AG04449 (cell line): ENCODE data around the gene FHIT.

Source experiments
- CTCF ChIA-PET: fragments of 350-600 bp; formaldehyde crosslinking; extraction: SDS; loops from one replicate; lab custom pipeline; 2021; ENCODE audit warnings: antibody characterized with exemption; lab: Yijun Ruan, JAX
- POLR2A ChIA-PET: fragments of 400-600, 350-600 bp; formaldehyde crosslinking; extraction: SDS; loops from one replicate; lab custom pipeline; 2020; ENCODE audit warnings: antibody characterized with exemption, inconsistent platforms; lab: Yijun Ruan, JAX
- DNase-seq: peaks from one replicate; pipeline ENCODE4 v3.0.0-alpha.2; 2010; ENCODE audit warnings: low read depth, low spot score
- H3K4me3 ChIP-seq: 2 replicates; pipeline ENCODE4 v1.5.1; 2011; ENCODE audit warnings: low read depth, mild to moderate bottlenecking, control low read depth, low read length
- CTCF ChIP-seq: IDR thresholded peaks from one replicate; pipeline ENCODE4 v1.5.1; 2011; ENCODE audit warnings: mild to moderate bottlenecking, moderate library complexity, low read length, control low read depth, inconsistent platforms; ENCODE audit not compliant: insufficient read depth; ENCODE audit errors: missing control alignments

FHIT gene

GRCh38 chr3:59817511-59817910 lies 1433.7 kb downstream of the FHIT start:
- ChIA-PET CTCF (interaction anchor here (1.0 to 1.8 kb wide), 4 partner anchors 8 to 820 kb away, joined by 3 to 8 read pairs (median 3); no protein-coding TSS in a partner anchor), POLR2A (interaction anchor here (0.8 to 1.2 kb wide), 2 partner anchors 9 to 46 kb away, joined by 5 to 7 read pairs; no protein-coding TSS in a partner anchor)
- TF ChIP-seq CTCF: no peak
- DNase-seq: no peak
- H3K4me3 ChIP-seq: no peak overlapping the region

- TF ChIP-seq CTCF: no peak
- CTCF ChIA-PET: no interaction called here
- no peak overlapping the region for H3K4me3 ChIP-seq
- DNase-seq: no peak
- POLR2A ChIA-PET: no interaction called here
These were observed 1434.9 kb downstream of the FHIT start for GRCh38 chr3:59816312-59816711.

- DNase-seq: no peak
- CTCF ChIA-PET: interaction anchor here (1.0 to 5.8 kb wide), 3 partner anchors 44 to 237 kb away, joined by 3 to 39 read pairs (median 3); no protein-coding TSS in a partner anchor
- no peak overlapping the region for H3K4me3 ChIP-seq
- POLR2A ChIA-PET: no interaction called here
- TF ChIP-seq CTCF: no peak
These were observed 1438.1 kb downstream of the FHIT start for GRCh38 chr3:59813148-59813538.

GRCh38 chr3:59812237-59813147 lies 1438.8 kb downstream of the FHIT start:
- ChIA-PET CTCF (interaction anchor here (1.0 to 5.8 kb wide), 5 partner anchors 12 to 236 kb away, joined by 3 to 39 read pairs (median 4); no protein-coding TSS in a partner anchor), POLR2A (no interaction called here)
- no peak for DNase-seq
- no peak for TF ChIP-seq CTCF
- H3K4me3 ChIP-seq: no peak overlapping the region

GRCh38 chr3:59811160-59811559 lies 1440.1 kb downstream of the FHIT start:
- TF ChIP-seq CTCF: no peak
- CTCF ChIA-PET: interaction anchor here (1.0 to 5.8 kb wide), 7 partner anchors 10 to 235 kb away, joined by 3 to 39 read pairs (median 4); no protein-coding TSS in a partner anchor
- no peak overlapping the region for H3K4me3 ChIP-seq
- no peak for DNase-seq
- POLR2A ChIA-PET: no interaction called here

GRCh38 chr3:59810606-59811005 lies 1440.6 kb downstream of the FHIT start:
- CTCF ChIA-PET: interaction anchor here (1.0 to 5.8 kb wide), 10 partner anchors 10 to 242 kb away, joined by 3 to 39 read pairs (median 4); no protein-coding TSS in a partner anchor
- no peak for TF ChIP-seq CTCF
- POLR2A ChIA-PET: no interaction called here

More at GRCh38 chr3:59810606-59811005, 1440.6 kb downstream of the FHIT start:
- DNase-seq: no peak
- no peak overlapping the region for H3K4me3 ChIP-seq
